NCI-H2196 treated with DMSO at 0.1 percent for 48 hours (cell line): Measurements from ENCODE around the gene ZNF33A.
A peak's percentile ranks its signal among the peaks of the same experiment; 100 is the strongest.
"Not testable (repeated sequence)": the region's sequence is repeated elsewhere in the genome, so short reads cannot be mapped to it uniquely, and the experiment has no call there.

Experiments used
- DNase-seq: peaks from one replicate; lab custom pipeline; 2025; ENCODE audit not compliant: unreplicated experiment; lab: John Stamatoyannopoulos, UW

ZNF33A gene

DNA sequence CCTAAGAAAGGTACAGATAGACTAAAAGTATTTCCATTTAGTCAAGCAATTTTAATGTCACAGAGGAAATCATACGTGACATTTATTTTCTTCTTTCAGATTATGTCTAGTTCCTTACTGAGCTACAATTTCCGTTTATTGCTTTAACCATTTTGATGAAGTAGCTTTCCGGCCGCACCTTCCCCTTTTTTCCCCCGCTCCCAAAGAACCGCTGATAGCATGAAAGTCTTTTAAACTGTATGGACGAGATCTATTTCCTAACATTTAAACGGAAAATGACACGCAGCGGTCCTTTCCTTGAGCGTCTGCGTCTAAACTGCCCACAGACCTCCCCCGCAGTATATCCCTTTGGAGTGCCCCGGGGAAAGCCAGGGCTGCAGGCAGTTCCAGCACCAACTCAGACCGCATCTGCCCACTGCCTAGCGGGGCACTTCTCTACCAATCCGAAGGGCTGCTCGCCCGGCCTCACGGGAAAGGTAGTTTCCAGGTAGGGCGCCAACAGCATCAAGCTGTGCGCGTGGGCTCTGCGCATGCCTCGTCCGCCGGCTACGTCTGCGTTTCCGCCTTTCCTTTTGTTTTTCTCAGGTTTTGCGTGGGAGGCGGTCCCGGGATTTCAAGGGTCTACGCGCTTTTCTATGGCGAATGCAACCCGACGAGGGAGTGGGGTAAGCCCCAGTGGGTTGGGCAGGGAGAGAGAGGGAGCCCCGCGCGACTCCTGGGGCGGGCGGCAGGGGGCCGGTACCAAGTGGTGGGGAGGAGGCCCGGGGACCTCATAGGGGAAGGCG, at the start of gene ZNF33A:
Gene ZNF33A (plus strand): TSS at position 557 of the 785 bp plus-strand sequence. CDS start 1,667 bp downstream, outside the sequence.
- peak; percentile 94 for DNase-seq

DNA sequence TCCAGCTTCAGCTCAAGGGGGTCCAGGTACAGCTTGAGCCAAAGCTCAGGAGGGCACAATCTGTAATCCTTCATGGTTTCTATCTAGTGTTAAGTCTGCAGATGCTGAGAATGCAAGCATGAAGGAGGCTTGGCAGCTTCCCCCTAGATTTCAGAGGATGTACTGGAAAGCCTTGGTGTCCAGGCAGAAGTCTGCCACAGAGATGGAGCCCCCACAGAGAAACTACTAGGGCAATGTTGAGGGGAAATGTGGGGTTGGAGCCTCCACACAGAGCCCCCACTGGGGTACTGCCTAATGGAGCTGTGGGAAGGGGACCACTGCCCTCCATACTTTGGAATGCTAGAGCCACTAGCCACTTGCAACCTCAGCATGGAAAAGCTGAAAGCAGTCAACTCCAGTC, 45.5 kb upstream of the ZNF33A start:
- no peak for DNase-seq

DNA sequence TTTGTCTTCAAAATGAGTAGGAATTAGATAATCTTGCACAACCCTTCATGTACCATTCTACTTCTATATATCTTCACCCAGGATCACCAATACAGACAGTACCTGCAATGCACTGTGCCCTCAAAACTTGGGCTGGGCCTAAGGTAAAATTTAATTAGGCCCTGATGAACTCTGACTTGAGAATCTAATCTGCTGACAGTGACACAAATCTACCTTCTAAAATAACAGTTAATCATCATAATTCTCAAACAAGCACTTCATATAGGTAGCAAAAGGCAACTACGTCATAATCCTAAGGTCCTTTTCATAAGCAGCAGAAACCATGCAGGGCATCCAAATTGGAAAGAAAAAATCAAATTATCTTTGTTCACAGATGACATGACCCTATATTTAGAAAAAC, 38.1 kb upstream of the ZNF33A start:
- no peak for DNase-seq

DNA sequence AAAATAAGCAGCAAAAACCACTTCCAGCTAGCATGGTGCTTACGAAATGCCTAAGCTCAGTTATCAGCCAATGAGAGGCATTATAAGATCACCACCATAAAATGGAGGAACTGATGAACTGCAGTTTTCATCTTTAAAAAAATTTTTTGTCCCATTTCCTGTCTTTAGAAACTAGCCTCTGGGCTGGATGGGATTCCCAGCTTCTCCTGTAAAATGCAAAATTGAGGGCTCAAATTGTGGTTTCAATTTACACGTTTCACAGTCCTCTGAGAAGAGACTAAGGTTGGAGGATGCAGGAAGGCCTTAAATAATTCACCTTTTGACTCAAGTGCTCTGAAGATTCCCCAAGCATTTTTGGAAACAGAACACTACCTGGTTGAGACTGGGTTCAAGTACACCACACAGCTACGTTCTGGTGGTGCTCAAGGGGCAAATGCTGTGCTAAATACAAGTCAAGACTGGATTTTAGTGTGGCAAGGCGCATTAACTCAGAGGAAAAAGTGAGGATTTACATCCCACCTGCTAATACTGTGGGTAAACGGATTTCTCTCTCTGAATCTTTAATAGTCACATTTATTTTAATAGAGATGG, 35.0 kb upstream of the ZNF33A start:
- peak; percentile 1 for DNase-seq

DNA sequence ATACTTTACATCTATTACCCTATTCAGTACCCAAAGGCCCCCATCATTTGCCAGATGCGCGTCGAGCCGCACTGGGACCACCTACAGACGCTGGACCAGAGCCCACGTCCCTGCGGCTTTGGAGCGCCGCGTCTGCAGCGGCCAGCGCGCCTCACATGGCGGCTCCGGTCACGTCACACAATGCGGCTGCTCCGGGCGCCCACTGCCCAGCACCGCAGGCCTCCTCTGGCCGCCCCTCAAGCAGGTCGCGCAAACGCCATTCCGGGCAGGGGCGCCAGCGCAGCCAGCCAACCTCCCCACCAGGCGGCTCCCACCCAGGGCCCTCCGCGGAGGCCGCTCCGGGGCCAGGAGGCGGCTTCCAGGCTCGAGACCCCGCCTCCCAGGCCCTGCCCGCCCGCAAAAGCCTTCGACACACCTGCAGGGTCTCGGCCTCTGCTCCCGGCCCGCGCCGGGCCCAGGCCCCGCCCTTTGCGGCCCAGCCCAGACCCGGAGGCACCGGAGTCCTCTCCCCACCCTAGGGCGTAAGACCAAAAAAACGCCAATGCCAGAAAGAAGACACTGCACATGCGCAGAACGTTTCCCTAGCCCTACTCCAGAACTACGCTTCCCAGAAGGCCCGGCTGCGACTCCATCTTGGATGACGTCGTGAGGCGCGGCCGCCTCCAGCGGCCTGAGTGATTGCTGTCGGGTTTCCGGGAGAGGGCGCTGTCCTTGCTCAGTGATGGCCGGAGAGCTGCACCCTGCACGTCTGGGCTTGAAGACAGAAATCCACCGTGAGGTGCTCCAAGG, 34.2 kb upstream of the ZNF33A start, which contains the start of gene ZNF25:
Gene ZNF25 (minus strand): TSS at position 557 of the 789 bp plus-strand sequence. CDS start 4,925 bp downstream, outside the sequence.
- DNase-seq: peak; percentile 90

DNA sequence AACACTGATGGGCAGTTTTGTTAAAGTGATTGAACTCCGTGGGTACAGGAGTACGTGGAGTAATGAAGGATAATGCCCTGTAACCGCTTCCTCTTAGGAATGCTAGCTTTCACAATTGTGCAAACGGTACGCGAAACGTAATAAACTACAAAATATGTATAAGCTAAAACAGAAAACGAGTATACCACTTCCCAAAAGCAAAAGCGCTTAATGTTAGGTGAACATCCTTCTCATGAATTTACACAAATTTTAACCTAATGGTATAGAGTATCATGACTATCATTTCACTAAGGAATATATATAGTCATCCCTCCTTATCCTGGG, 33.6 kb upstream of the ZNF33A start:
- DNase-seq: no peak

DNA sequence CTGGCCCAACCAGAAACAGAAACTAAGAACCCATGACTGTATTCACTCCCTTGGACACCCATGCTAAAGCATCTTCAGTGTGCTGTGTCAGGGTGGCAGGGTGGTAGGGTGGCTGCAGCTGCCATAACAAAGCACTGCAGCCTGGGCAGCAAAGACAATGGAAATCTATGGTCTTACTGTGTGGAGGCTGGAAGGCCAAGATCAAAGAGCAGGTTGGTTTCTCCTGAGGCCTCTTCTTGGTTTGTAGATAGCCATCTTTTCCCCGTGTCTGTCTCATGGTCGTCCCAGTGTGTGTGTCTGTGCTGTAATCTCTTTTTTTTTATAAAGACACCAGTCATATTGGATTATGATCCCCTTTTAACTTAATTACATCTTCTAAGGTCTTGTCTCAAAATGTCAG, 18.8 kb upstream of the ZNF33A start:
- no peak for DNase-seq

DNA sequence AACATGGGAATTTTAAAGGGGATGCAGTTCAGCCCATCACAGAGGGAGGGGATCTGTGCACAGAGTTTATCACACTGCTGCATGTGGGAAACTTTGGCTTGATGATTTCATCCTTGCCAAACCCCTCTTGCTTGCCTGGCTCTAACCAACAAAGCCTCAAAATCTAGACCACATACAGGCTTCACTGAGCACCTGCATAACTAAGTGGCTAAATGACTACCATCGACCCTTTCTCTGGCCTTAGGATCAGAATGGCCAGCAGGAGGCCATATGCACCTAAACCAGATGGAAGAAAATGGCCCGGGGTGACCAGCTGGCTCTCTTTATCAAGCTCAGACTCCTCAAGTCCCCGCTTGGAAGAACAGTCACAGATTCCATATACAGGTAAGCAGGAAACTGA, 18.4 kb upstream of the ZNF33A start:
- DNase-seq: no peak

DNA sequence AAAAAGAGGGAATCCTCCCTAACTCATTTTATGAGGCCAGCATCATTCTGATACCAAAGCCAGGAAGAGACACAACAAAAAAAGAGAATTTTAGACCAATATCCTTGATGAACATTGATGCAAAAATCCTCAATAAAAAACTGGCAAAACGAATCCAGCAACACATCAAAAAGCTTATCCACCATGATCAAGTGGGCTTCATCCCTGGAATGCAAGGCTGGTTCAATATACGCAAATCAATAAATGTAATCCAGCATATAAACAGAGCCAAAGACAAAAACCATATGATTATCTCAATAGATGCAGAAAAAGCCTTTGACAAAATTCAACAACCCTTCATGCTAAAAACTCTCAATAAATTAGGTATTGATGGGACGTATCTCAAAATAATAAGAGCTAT, 11.6 kb upstream of the ZNF33A start:
- not testable (repeated sequence) for DNase-seq

DNA sequence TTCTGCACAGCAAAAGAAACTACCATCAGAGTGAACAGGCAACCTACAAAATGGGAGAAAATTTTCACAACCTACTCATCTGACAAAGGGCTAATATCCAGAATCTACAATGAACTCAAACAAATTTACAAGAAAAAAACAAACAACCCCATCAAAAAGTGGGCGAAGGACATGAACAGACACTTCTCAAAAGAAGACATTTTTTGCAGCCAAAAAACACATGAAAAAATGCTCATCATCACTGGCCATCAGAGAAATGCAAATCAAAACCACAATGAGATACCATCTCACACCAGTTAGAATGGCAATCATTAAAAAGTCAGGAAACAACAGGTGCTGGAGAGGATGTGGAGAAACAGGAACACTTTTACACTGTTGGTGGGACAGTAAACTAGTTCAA, 10.0 kb upstream of the ZNF33A start:
- DNase-seq: not testable (repeated sequence)

DNA sequence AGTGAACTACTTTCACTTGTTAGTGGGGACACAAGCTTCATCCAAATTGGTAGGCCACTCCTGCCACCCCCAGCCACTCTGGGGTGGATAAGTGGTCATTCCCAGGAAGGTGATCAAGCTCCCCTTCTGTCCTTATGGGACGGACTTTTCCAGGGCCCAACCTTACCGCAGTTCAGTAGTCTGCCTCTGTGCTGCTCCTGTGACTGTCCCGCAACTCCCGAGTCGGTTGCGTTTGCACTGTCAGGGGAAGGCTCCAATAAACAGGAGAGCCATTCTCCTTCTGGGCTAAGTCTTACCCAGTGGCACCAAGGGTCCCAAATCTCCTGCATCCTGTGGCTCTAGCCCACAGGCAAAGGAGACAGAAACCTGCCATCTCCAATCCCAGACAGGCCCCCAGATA, 7.4 kb upstream of the ZNF33A start:
- no peak for DNase-seq

DNA sequence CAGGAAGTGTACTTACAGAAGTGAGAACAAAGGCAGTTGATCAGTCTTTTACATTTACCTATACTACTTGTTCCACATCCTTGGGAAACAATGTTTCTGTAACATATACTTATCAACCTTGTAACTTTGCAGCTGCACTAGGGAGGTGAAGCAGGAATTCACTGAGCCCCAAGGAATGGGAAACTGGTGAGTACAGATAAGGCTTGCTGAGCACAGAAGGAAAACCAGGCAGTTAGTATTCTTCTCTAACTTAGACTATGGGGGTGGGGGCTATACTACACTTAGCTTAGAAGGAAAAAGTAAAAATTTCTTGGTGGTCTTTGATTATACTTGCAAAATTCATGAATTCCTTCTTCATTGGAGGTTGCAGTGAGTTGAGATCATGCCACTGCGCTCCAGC, 6.9 kb upstream of the ZNF33A start:
- no peak for DNase-seq

DNA sequence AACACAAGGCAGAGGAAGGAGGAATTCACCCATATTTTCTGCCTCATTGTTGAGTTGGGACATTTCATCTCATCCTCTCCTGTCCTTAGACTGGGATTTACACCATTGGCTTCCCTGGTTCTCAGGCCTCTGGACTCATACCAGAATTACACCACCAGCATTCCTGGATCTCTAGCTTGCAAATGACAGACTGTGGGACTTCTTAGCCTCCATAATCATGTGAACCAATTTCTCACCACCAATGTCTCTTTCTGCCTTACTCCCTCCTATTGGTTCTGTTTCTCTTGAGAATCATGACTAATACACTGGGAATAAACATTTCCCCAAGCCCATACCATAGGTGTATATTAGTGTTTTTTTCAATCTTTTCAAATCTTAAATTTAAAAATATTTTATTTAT, 2.9 kb upstream of the ZNF33A start:
- no peak for DNase-seq

DNA sequence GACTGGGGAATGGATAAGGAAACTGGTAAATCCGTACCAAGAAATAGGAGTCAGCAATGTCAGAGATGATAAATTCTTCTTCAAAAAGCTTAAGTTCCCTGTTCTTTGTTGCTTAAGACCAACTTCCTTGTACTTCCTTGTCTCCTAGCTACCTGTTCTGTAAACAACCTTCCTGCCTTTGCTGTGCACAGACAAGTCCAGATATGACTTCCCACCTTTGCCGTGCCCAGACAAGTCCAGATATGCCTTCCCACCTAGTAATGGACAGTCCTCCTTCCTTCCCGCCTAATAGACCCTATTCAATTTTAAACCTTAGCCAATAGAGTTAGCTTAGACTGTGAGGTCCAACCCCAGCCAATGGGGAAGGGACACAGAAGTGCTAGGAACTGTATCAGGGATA, 2.5 kb upstream of the ZNF33A start:
- DNase-seq: no peak

DNA sequence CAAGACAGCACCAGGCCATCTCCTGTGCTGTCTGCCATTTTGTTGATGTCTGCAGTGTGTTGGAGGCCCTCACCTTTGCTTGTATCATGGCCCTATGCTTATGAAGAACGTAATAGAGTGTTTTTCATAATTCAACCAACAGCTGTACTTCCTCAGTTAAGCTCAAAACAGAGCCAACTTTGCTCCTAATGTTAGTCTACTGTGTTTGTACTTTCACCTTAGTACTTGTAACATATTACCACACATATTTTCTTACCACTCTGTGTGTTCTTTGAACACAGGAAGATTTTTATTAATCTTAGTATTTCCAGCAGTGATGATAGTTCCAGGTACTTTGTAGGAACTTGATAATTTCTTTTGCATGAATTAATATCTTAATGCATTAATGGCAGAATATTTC, 5.9 kb downstream of the ZNF33A start:
- no peak for DNase-seq

DNA sequence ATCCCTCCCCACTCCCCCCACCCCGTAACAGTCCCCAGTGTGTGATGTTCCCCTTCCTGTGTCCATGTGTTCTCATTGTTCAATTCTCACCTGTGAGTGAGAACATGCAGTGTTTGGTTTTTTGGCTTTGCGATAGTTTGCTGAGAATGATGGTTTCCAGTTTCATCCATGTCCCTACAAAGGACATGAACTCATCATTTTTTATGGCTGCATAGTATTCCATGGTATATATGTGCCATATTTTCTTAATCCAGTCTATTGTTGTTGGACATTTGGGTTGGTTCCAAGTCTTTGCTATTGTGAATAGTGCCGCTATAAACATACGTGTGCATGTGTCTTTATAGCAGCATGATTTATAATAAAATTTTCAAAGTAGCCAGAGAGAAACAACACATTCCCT, 8.6 kb downstream of the ZNF33A start:
- not testable (repeated sequence) for DNase-seq

DNA sequence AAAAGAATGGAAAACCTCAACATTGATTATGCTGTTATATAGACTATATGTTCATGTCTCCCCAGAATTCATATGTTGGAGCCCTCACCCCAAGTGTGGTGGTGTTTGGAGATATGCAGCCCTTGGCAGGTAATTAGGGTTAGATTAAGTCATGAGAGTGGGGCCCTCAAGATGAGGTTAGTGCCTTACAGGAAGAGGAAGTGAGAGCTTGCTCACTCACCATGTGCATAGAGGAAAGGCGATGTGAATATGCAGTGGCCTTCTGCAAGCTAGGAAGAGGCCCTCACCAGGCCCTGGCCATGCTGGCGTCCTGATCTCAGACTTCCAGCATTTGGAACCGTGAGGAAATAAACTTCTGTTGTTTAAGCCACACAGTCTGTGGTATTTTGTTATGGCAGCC, 14.8 kb downstream of the ZNF33A start:
- no peak for DNase-seq

DNA sequence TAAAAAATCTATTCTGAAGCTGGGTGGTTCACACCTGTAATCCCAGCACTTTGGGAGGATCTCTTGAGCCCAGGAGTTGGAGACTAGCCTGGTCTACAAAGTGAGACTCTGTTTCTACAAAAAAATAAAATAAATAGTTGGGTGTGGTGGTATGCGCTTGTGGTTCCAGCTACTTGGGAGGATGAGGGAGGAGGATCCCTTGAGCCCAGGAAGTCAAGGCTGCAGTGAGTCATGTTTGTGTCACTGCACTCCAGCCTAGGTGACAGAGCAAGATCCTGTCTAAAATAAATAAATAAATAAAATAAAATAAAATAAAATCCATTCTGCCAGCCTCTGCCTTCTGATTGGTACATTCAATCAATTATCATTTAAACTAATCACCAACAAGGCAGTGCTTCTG, 17.5 kb downstream of the ZNF33A start:
- DNase-seq: no peak

DNA sequence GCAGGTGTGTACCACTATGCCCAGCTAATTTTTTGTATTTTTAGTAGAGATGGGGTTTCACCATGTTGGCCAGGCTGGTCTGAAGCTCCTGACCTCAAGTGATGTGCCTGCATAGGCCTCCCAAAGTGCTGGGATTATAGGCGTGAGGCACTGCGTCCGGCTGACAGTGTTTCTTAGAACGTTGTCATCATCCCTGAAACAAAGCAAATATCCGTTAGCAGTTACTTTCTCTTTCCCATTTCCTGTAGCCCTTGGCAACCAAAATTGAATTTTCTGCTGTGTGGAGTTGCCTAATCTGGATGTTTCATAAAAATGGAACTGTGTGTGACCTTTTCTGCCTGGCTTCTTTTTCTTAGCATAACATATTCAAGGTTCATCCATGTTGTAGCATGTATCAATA, 22.4 kb downstream of the ZNF33A start:
- DNase-seq: no peak

DNA sequence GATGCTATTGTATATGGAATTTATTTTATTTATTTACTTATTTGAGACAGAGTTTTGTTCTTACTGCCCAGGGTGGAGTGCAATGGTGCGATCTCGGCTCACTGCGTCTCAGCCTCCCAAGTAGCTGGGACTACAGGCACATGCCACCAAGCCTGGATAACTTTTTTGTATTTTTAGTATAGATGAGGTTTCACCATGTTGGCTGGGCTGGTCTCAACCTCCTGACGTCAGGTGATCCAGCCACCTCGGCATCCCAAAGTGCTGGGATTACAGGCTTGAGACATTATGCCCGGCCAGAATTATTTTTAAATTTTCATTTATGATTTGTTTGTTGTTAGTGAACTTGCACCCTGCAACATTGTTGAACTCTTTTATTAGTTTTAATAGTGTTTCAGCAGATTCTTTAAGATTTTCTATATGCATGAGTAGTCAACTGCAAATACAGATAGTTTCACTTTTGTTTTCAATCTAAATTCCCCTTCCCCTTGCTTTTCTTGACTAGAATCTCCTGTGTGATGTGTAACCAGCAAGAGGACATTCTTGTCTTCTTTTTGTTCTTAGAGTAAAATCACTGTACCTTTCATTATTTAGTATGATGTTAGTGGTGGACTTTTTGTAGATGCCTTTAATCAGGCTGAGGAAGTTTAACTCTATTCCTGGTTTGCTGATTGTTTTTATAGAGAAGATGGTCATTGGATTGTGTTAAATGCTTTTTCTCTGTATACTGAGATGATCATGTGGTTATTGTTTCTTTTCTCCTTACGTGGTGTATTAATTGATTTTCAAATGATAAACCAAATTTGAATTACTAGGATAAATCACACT, 27.8 kb downstream of the ZNF33A start:
- no peak for DNase-seq

DNA sequence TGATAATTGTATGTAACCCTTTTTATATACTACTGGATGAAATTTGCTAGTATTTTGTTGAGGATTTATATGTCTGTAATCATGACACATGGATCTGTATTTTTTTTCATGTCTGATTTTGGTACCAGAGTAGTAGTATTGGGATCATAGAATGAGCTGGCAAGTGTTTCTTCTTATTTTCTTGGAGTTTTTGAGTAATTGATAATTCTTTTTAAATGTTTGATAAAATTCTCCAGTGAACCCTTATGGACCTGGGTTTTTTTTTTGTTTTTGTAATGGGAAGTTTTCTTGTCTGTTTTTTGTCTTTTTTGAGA, 28.4 kb downstream of the ZNF33A start:
- DNase-seq: no peak
